ENCODE measurements around the gene SRI.
"Not testable (repeated sequence)": the region's sequence is repeated elsewhere in the genome, so short reads cannot be mapped to it uniquely, and the experiment has no call there.

SRI gene, protein sequence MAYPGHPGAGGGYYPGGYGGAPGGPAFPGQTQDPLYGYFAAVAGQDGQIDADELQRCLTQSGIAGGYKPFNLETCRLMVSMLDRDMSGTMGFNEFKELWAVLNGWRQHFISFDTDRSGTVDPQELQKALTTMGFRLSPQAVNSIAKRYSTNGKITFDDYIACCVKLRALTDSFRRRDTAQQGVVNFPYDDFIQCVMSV

GRCh38 chr7:88219781-88220747 lies at the start of gene SRI:
Gene SRI, minus strand, starts transcription at chr7:88220038. Its CDS starts 12 bp downstream, at chr7:88220026.
- peak; percentile 92 for DNase-seq

DNA sequence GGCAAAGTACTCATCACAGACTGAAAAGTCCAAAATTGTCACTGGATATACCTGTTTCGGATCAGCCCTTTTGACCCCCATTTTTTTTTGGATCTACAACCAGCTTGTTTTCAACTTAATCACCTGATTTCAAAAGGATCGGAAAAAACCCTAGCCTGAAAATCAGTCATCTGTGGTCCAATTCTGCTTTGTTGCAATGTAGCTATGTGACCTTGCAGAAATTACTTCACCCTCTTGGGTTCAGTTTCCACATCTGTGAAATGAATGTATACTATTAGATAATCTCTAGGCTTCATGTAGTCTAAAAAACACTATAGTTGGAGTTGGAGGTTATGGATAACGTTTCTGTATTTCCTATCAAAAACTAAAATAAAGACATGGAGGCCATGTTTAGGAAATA lies 49.7 kb upstream of the SRI start:
- no peak for DNase-seq

- no peak for DNase-seq
Observed at GRCh38 chr7:88268858-88269257, 49.0 kb upstream of the SRI start.

DNA sequence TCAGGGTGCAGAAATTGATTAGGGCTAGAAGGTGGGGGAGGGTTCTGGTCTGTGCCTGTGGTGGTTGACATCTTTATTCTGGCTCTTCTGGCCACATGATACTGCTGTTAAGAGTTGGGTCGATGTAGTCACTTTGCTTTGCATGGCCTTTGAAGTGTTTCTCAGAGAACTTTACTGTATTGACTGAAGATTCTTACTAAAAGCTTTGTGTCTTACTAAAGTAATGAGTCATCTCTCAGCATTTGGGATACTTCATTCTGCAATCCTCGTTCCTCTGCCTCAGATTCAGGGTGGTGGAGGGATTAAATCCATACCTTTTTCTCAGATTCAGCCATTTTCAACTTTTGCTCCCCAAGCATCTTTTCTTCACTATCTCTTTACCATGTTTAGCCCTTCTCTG lies 48.2 kb upstream of the SRI start:
- no peak for DNase-seq

- no peak for DNase-seq
Observed at GRCh38 chr7:88267421-88267820, 47.6 kb upstream of the SRI start.

- not testable (repeated sequence) for DNase-seq
Observed at GRCh38 chr7:88264987-88265386, 45.1 kb upstream of the SRI start.

- DNase-seq: no peak
Observed at GRCh38 chr7:88262562-88262961, 42.7 kb upstream of the SRI start.

DNA sequence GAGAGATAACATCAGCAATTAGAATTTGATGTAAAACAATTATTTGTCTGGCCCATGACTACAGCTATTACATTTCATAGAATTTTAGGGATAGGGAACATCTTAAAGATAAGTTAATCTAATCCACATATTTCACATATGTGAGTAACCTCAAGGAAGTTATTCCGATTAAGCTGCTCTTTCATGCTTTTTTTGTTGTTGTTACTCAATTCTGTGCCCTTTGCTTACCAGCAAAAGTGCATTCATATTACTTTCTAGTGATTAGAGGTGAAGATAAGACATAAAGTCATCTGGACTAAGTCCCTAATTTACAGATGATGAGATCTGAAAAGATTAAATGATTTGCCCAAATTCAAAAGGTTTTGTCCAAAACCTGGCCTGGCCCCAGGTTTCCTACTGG lies 40.9 kb upstream of the SRI start:
- DNase-seq: no peak

GRCh38 chr7:88259656-88260380 lies 40.0 kb upstream of the SRI start:
- DNase-seq: no peak

GRCh38 chr7:88258296-88258695 lies 38.5 kb upstream of the SRI start:
- DNase-seq: not testable (repeated sequence)

- DNase-seq: no peak
Observed at GRCh38 chr7:88256906-88257305, 37.1 kb upstream of the SRI start.

DNA sequence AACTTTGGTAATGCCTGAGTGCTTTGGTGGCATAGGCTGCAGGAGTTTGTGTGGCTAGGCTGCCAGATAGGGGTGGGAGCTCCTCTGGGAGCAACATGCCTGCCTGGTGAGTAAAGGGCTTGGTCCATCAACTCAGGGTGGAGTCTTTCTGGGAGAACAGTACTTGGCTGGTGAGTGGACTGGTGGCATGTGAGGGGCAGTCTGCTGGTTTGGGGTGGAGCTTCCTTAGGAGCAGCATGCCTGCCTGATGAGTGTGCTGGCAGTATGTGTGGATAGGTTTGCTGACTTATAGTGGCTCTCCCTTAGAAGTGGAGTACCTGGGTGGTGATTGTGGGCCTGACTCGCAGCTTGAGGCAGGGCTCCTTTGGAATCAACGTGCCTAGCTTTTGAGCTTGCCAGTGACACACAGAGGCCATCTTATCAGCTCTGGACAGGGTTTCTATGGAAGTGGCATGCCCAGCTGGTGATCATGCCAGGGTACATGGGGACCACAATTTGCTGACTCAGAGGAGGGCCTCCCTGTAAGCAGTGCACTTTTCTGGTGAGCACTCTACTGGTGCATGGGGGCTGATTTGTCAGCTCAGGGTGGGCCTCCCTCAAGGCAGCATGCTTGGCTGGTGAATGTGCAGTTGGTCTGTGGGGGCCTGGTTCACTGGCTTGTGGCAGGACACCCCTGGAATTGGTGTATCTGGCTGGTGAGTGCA lies 35.0 kb upstream of the SRI start:
- no peak for DNase-seq

GRCh38 chr7:88253640-88254039 lies 33.8 kb upstream of the SRI start:
- no peak for DNase-seq

- no peak for DNase-seq
Observed at GRCh38 chr7:88244258-88244657, 24.4 kb upstream of the SRI start.

DNA sequence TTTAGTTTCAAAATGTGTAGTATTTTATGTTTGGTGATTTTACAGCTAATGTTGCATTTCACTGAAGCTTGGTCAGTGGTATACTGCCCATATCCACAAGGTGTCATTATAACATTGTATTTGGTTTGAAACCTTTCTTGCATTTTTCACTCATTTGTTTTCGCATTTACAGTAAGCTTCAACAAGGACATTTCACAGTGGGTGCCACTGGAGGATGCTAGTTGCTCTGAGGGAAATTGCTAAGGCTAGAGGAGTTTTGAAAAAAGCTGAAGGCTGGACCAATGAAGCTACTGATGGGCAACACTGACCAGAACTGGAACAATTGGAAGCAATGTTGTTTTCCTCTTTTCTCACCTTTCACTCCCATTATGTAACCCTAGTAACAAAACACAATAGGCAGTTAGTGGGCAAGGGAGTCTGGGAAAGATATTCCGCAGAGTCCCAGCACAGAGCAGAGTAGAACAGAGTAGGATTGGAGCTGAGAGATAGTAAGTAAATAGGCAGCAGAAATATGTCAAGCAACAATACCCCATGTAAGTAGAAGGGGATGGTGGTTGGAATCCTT lies 23.6 kb upstream of the SRI start:
- no peak for DNase-seq

DNA sequence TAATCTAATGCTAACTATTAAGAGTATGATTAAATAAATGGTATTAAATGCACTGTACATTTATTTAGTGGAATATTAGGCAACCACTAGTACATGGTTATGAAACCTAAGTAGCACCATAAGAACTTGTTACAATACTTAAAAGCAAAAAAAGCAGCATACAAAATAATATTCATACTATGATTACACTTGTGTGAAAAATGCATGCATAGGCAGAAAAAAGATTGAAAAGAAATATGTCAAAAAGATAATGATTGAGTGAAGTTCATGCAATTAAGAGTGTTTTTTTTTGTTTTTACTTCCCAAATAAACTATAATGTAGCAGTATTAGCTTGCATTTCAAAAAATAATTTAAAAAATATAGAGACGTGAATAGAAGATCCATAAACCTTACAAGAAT lies 20.0 kb upstream of the SRI start:
- DNase-seq: no peak

DNA sequence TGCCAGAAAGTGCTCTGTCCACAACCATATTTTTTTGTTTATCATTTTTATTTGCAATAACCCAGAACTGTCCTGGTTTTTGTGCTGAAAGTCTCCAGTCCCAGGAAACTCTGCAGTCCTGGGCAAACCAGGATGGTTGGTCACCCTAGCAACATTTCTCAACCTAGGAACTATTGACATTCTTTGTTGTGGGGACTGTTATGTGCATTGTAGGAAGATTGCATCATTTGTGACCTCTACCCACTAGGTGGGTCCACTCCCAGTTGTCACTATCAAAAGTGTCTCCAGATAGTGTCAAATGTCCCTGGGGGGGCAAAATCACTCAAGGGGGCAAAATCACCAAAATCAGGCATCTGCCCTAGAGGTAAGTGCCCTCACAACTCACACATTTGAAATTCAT lies 14.0 kb upstream of the SRI start:
- no peak for DNase-seq

- no peak for DNase-seq
Observed at GRCh38 chr7:88230646-88231045, 10.8 kb upstream of the SRI start.

DNA sequence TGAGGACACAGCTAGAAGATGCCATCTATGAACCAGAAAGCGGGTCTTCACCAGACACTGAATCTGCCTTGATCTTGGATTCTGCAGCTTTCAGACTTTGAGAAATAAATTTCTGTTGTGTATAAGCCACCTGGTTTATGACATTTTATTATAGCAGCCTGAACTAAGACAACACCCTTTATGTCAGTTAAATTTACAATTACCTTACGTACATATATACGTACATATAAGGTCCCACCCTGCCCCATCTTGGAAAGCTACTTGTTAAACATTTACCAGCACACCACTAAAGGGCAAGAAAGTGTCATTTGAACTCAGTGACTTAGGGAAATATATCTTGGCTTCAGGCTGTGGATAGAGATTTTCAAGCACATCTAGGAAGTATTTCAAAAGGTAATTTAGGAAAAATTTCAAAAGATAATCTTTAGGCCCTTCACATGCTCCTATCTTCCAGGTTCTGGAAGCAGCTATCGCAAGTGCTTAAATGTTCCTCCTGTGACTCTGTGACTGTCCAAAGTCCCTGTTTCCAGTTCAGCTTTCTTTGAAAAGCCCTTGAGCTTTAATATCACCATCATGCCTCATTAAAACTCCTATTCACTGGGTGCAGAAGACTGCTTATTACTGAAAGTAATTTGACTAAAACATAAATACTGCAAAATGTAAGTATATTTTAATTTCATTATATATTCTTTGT lies 9.6 kb upstream of the SRI start:
- DNase-seq: no peak

GRCh38 chr7:88226886-88227516 lies 7.2 kb upstream of the SRI start:
- no peak for DNase-seq

- no peak for DNase-seq
Observed at GRCh38 chr7:88226201-88226600, 6.4 kb upstream of the SRI start.
